H1 (cell line): Measurements from ENCODE around the gene MRPS27. TPM values are rescaled to one million over a fixed set of nuclear protein-coding genes. Genes with fewer than 3 reads are reported as not detected.

Experiments used
- CTCF ChIA-PET: fragments of 300-600 bp; sonication (Branson Sonifier 250); formaldehyde crosslinking; loops from one replicate; lab custom pipeline; 2021; ENCODE audit not compliant: partially characterized antibody; lab: Charles Lee
- POLR2A ChIA-PET: fragments of 300-600 bp; sonication (Branson Sonifier 250); formaldehyde crosslinking; loops from one replicate; lab custom pipeline; 2021; ENCODE audit warnings: inconsistent platforms; ENCODE audit not compliant: partially characterized antibody; lab: Charles Lee
- DNase-seq, 2 experiments: peaks; one replicate each; pipeline versions ENCODE4 v3.0.0 to v3.0.0-alpha.2; 2010 to 2022; ENCODE audit warnings: low spot score in 2 of 2, low read depth in 1 of 2, mixed read lengths in 1 of 2
- FAIRE-seq: peaks from 2 replicates; lab custom pipeline; 2011; peaks lifted over from hg19 to GRCh38; lab: Jason Lieb, UNC
- H2AFZ ChIP-seq: 2 replicates; pipeline ENCODE4 v1.8.1; 2012; ENCODE audit warnings: low read length, inconsistent platforms
- H2AK5ac ChIP-seq: 2 replicates; pipeline ENCODE4 v1.6.1; 2013; ENCODE audit warnings: low read depth, low read length
- H2BK120ac ChIP-seq: replicated peaks from 2 replicates; pipeline ENCODE3; 2013; ENCODE audit warnings: low read depth, low read length, inconsistent platforms
- H2BK12ac ChIP-seq: 2 replicates; pipeline ENCODE4 v1.6.1; 2013; ENCODE audit warnings: low read depth, low read length
- H2BK15ac ChIP-seq: 2 replicates; pipeline ENCODE4 v1.6.1; 2013; ENCODE audit warnings: low read length
- H2BK20ac ChIP-seq: 2 replicates; pipeline ENCODE4 v1.6.1; 2013; ENCODE audit warnings: low read length
- H2BK5ac ChIP-seq: 2 replicates; pipeline ENCODE4 v1.6.1; 2013; ENCODE audit warnings: low read depth, low read length
- H3K14ac ChIP-seq: 2 replicates; pipeline ENCODE4 v1.6.1; 2013; ENCODE audit warnings: inconsistent platforms; ENCODE audit not compliant: insufficient read length
- H3K18ac ChIP-seq: 2 replicates; pipeline ENCODE4 v1.6.1; 2013; ENCODE audit warnings: low read length; ENCODE audit errors: extremely low read depth
- H3K23ac ChIP-seq: 2 replicates; pipeline ENCODE4 v1.6.1; 2013; ENCODE audit warnings: inconsistent platforms; ENCODE audit not compliant: insufficient read length
- H3K23me2 ChIP-seq: 2 replicates; pipeline ENCODE4 v1.6.1; 2013; ENCODE audit warnings: low read depth, low read length
- H3K27ac ChIP-seq: 2 replicates; pipeline ENCODE4 v1.6.1; 2011; ENCODE audit warnings: low read depth, low read length, inconsistent platforms
- H3K27me3 ChIP-seq, 4 experiments: replicated peaks in 1 of 4; 1 replicate in 1 of 4; 2 replicates in 3 of 4; pipeline versions ENCODE4 v1.6.1 to v1.8.1; 2011 to 2013; ENCODE audit warnings: low read length in 3 of 4, mild to moderate bottlenecking in 3 of 4, inconsistent platforms in 2 of 4, mixed read lengths in 2 of 4, moderate library complexity in 1 of 4; ENCODE audit not compliant: control insufficient read depth in 3 of 4, insufficient read depth in 3 of 4; ENCODE audit errors: extremely low read depth in 1 of 4
- H3K36me3 ChIP-seq, 4 experiments: 2 replicates each; pipeline versions ENCODE4 v1.6.1 to v1.8.1; 2011 to 2013; ENCODE audit warnings: mild to moderate bottlenecking in 4 of 4, low read length in 3 of 4, moderate library complexity in 2 of 4, control low read depth in 1 of 4, inconsistent platforms in 1 of 4; ENCODE audit not compliant: insufficient read depth in 4 of 4, control insufficient read depth in 2 of 4
- H3K4ac ChIP-seq: replicated peaks from 2 replicates; pipeline ENCODE3; 2013; ENCODE audit warnings: low read length, low read depth, mixed read lengths, inconsistent platforms; ENCODE audit not compliant: insufficient read length
- H3K4me1 ChIP-seq, 4 experiments: replicated peaks in 1 of 4; 1 replicate in 1 of 4; 2 replicates in 3 of 4; pipeline versions ENCODE4 v1.6.1 to v1.8.1; 2011 to 2013; ENCODE audit warnings: low read length in 3 of 4, inconsistent platforms in 2 of 4, mixed read lengths in 1 of 4; ENCODE audit not compliant: insufficient read depth in 4 of 4, control insufficient read depth in 3 of 4
- H3K4me2 ChIP-seq, 2 experiments: 2 replicates each; pipeline versions ENCODE4 v1.6.1 to v1.8.1; 2011 to 2013; ENCODE audit warnings: low read depth in 2 of 2, low read length in 2 of 2, control low read depth in 1 of 2, inconsistent platforms in 1 of 2, mild to moderate bottlenecking in 1 of 2; ENCODE audit not compliant: insufficient read depth in 1 of 2
- H3K4me3 ChIP-seq, 4 experiments: fragments of 200-600, 300-600 bp in 1 of 4; sonication (generic), shearing (Covaris generic), sonication (Bioruptor Twin) in 1 of 4; 2 replicates each; pipeline versions ENCODE4 v1.5.1 to v1.8.1; 2011 to 2016; ENCODE audit warnings: low read length in 4 of 4, low read depth in 3 of 4, control low read depth in 2 of 4, inconsistent platforms in 2 of 4, mild to moderate bottlenecking in 2 of 4, mixed read lengths in 1 of 4, moderate library complexity in 1 of 4; ENCODE audit not compliant: insufficient read depth in 2 of 4; ENCODE audit errors: extremely low read depth in 1 of 4
- H3K56ac ChIP-seq: replicated peaks from 2 replicates; pipeline ENCODE3; 2013; ENCODE audit warnings: low read depth, mild to moderate bottlenecking, mixed read lengths, low read length, inconsistent platforms; ENCODE audit not compliant: insufficient read length
- H3K79me1 ChIP-seq: 2 replicates; pipeline ENCODE4 v1.6.1; 2013; ENCODE audit warnings: low read depth, low read length, control low read depth
- H3K79me2 ChIP-seq, 2 experiments: 2 replicates each; pipeline versions ENCODE4 v1.6.1 to v1.8.1; 2012 to 2013; ENCODE audit warnings: low read length in 2 of 2, mild to moderate bottlenecking in 2 of 2, inconsistent platforms in 1 of 2; ENCODE audit not compliant: insufficient read depth in 2 of 2, control insufficient read depth in 1 of 2
- H3K9ac ChIP-seq, 4 experiments: replicated peaks in 1 of 4; 1 replicate in 1 of 4; 2 replicates in 3 of 4; pipeline versions ENCODE4 v1.6.1 to v1.8.1; 2011 to 2013; ENCODE audit warnings: low read depth in 3 of 4, low read length in 3 of 4, control low read depth in 2 of 4, mild to moderate bottlenecking in 2 of 4, moderate library complexity in 2 of 4, inconsistent platforms in 1 of 4; ENCODE audit errors: extremely low read depth in 1 of 4
- H3K9me3 ChIP-seq, 2 experiments: 2 replicates each; pipeline versions ENCODE4 v1.6.1 to v1.8.1; 2012 to 2013; ENCODE audit warnings: mild to moderate bottlenecking in 2 of 2, moderate library complexity in 2 of 2, control low read depth in 1 of 2, inconsistent platforms in 1 of 2, low read depth in 1 of 2, low read length in 1 of 2, mixed read lengths in 1 of 2; ENCODE audit not compliant: insufficient read depth in 2 of 2
- H4K20me1 ChIP-seq, 2 experiments: replicated peaks in 1 of 2; 2 replicates each; pipeline versions ENCODE3 to v1.8.1; 2011 to 2013; ENCODE audit warnings: inconsistent platforms in 2 of 2, low read length in 2 of 2, mild to moderate bottlenecking in 1 of 2; ENCODE audit not compliant: insufficient read depth in 2 of 2, control insufficient read depth in 1 of 2
- H4K5ac ChIP-seq: 2 replicates; pipeline ENCODE4 v1.6.1; 2013; ENCODE audit warnings: low read length, low read depth, mixed read lengths, inconsistent platforms; ENCODE audit not compliant: insufficient read length
- H4K8ac ChIP-seq: 2 replicates; pipeline ENCODE4 v1.8.0; 2013; ENCODE audit warnings: mild to moderate bottlenecking, moderate library complexity, low read length, inconsistent platforms; ENCODE audit not compliant: insufficient read depth; ENCODE audit errors: extremely low read depth
- H4K91ac ChIP-seq: replicated peaks from 2 replicates; pipeline ENCODE3; 2013; ENCODE audit warnings: low read length, mixed read lengths, inconsistent platforms; ENCODE audit not compliant: insufficient read length
- HDAC2 ChIP-seq, 2 experiments: fragments of 300-600 bp in 1 of 2; sonication (generic) in 1 of 2; IDR thresholded peaks; 2 replicates each; pipeline ENCODE4 v1.6.1; 2011 to 2012; ENCODE audit warnings: low read depth in 2 of 2, low read length in 2 of 2, mild to moderate bottlenecking in 2 of 2, moderate library complexity in 2 of 2, borderline replicate concordance in 1 of 2, inconsistent platforms in 1 of 2
- SAP30 ChIP-seq: fragments of 300-600 bp; sonication (generic); IDR thresholded peaks from 2 replicates; pipeline ENCODE4 v1.7.1; 2012; ENCODE audit warnings: low read length, moderate library complexity, mild to moderate bottlenecking, inconsistent platforms; ENCODE audit not compliant: insufficient read depth, insufficient replicate concordance
- WGBS, 2 experiments: shearing (Covaris generic) in 1 of 2; methylation state at CpG; one replicate each; pipeline versions ENCODE4 v1.1.6 to v1.1.7; 2013 to 2015; ENCODE audit warnings: low lambda C conversion rate in 2 of 2, mixed read lengths in 2 of 2, inconsistent platforms in 1 of 2, low coverage in 1 of 2, missing lambda C conversion rate in 1 of 2; ENCODE audit not compliant: insufficient replicate concordance in 2 of 2, insufficient coverage in 1 of 2, insufficient read length in 1 of 2; ENCODE audit errors: extremely low coverage in 1 of 2, missing lambda C conversion rate in 1 of 2; 5-methylcytosine and 5-hydroxymethylcytosine counted together
- polyA plus RNA-seq, 7 experiments: library from polyadenylated mRNA; depleted of rRNA in 3 of 7; stranded (reverse) in 5 of 7; unstranded in 2 of 7; fragments of >200 nt in 5 of 7; fragments of 200-250 nt in 2 of 7; gene quantifications; 1 replicate in 5 of 7; 2 replicates in 1 of 7; 4 replicates in 1 of 7; pipeline versions ENCODE4 v1.2.1 to v1.2.3, GENCODE V29; 2011 to 2013; ENCODE audit warnings: missing spikeins in 2 of 7, mixed read lengths in 2 of 7
- total RNA-seq: library from RNA; stranded (reverse); fragmentation: NEBNext Ultra II Directional; extraction: Animal tissue kit (Norgen Biotek cat#: 25700); gene quantifications from 2 replicates; pipeline ENCODE4 v1.2.1, GENCODE V29; 2021

The MRPS27 gene
- total and polyA plus RNA-seq, 2 of the 8 experiments (the other 6 are each of a cell fraction or from before 2014, with no cell fraction given): 93.2 to 102 TPM

DNA sequence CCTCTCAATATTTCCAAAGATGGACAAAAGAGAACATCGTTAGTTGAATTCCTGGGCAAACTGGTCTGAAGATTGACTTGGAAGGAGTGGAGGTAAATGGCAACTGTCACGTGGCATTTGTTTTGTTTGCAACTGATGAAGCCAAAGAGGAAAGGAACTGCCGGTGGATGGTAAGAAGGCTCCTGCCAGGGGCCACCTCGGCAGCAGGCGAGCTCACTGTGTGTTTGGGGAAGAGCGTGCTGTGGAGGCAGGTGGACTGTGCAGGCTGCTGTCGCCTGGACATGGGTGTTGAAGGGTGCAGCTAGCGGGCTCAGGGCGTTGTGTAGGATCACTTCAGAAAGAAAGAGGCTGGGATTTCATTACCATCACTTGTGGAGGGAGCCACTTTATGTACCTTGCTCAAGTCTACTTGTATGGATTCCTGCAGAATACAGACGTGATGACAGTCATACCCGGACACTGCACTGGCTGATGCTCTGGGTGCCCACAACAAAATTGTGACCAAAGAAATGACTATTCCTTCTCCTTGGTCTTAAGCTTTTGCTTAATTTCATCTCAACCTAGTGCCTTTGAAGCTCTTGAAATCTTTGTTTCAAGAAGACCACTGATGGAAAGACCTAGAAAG is 140.1 kb downstream of the MRPS27 start:
- ChIA-PET POLR2A (interaction anchor here (1.4 to 3.3 kb wide), 2 partner anchors 13 to 32 kb away, joined by 3 to 12 read pairs; no protein-coding TSS in a partner anchor), CTCF (interaction anchor here (1.0 kb wide), 1 partner anchor 10 kb away, joined by 3 read pairs; no protein-coding TSS in a partner anchor)
- peaks cover 0 to 8% of the 10 kb centered on the region in 2 experiments; a peak in 1 of 4 replicates for H3K79me2 ChIP-seq
- no peak overlapping the region for H3K9ac ChIP-seq
- H3K36me3 ChIP-seq: peaks cover 2 to 16% (median 11%) of the 10 kb centered on the region in 4 experiments
- H4K5ac ChIP-seq: no peak overlapping the region
- no peak overlapping the region for H3K23ac ChIP-seq
- no peaks in the 10 kb centered on the region for H3K23me2 ChIP-seq
- H3K14ac ChIP-seq: no peak overlapping the region
- no peak overlapping the region for H2AFZ ChIP-seq
- H3K4me2 ChIP-seq: no peak overlapping the region
- H3K4ac ChIP-seq: no peak overlapping the region
- H2BK20ac ChIP-seq: no peak overlapping the region
- H3K18ac ChIP-seq: no peak overlapping the region; the same call in 1 of the 2 replicates
- H2BK120ac ChIP-seq: no peak overlapping the region
- H3K56ac ChIP-seq: no peak overlapping the region
- 0 out of 2 replicates have a peak overlapping the region, but pooled peaks have one; percentile 37 for H2BK5ac ChIP-seq
- TF ChIP-seq SAP30 (no peak), HDAC2 (IDR thresholded peaks at IDR 0.05; ENCODE audit: borderline replicate concordance in 1 of 2, low read depth in 2 of 2, low read length in 2 of 2) (no peak)
- H3K27me3 ChIP-seq: no peaks in the 10 kb centered on the region
- H3K4me3 ChIP-seq: no peak overlapping the region
- peaks cover 1 to 3% of the 10 kb centered on the region in 2 experiments for H4K20me1 ChIP-seq
- no peaks in the 10 kb centered on the region; the same call in 1 of the 2 replicates for H3K79me1 ChIP-seq
- no peak overlapping the region for H2BK12ac ChIP-seq
- H4K91ac ChIP-seq: no peak overlapping the region
- no peak overlapping the region for H3K27ac ChIP-seq
- peaks cover 2 to 16% (median 8%) of the 10 kb centered on the region in 4 experiments for H3K4me1 ChIP-seq
- no peak for FAIRE-seq
- H2BK15ac ChIP-seq: 0 out of 2 replicates have a peak overlapping the region, but pooled peaks have one; percentile 13
- 94% methylated on average over 11 of the region's 11 CpGs; no CpG with 5 or more reads in 1 of the 2 experiments for WGBS, 2 experiments
- 0 out of 2 replicates have a peak overlapping the region, but pooled peaks have one; percentile 9 for H2AK5ac ChIP-seq
- H4K8ac ChIP-seq: no peak overlapping the region
- no peaks in the 10 kb centered on the region for H3K9me3 ChIP-seq
- no peak for DNase-seq
